Neuronal stem cell (in vitro differentiated cells): Measurements from ENCODE around the gene GDI2.

Experiments used
- DNase-seq: peaks from one replicate; pipeline ENCODE4 v3.0.0-alpha.2; 2013; ENCODE audit warnings: low spot score
- H2AFZ ChIP-seq: one replicate; pipeline ENCODE4 v1.6.1; 2013; ENCODE audit warnings: mild to moderate bottlenecking, low read length, inconsistent platforms
- H2AK5ac ChIP-seq: 2 replicates; pipeline ENCODE4 v1.6.1; 2013; ENCODE audit warnings: low read depth, mild to moderate bottlenecking, inconsistent platforms, low read length, moderate library complexity, mixed read lengths
- H2BK120ac ChIP-seq: 2 replicates; pipeline ENCODE4 v1.6.1; 2013; ENCODE audit warnings: low read depth, mild to moderate bottlenecking, inconsistent platforms, low read length, moderate library complexity, mixed read lengths
- H2BK12ac ChIP-seq: one replicate; pipeline ENCODE4 v1.6.1; 2013; ENCODE audit warnings: low read length, inconsistent platforms
- H2BK15ac ChIP-seq: 2 replicates; pipeline ENCODE4 v1.6.1; 2013; ENCODE audit warnings: mild to moderate bottlenecking, low read length, inconsistent platforms, mixed read lengths
- H2BK5ac ChIP-seq: one replicate; pipeline ENCODE4 v1.6.1; 2013; ENCODE audit warnings: inconsistent platforms, mild to moderate bottlenecking, low read length, moderate library complexity
- H3K14ac ChIP-seq: one replicate; pipeline ENCODE4 v1.6.1; 2013; ENCODE audit warnings: low read length, inconsistent platforms
- H3K18ac ChIP-seq: 2 replicates; pipeline ENCODE4 v1.6.1; 2013; ENCODE audit warnings: low read length, inconsistent platforms
- H3K23ac ChIP-seq: 2 replicates; pipeline ENCODE4 v1.6.1; 2013; ENCODE audit warnings: low read depth, mild to moderate bottlenecking, mixed read lengths, low read length, inconsistent platforms; ENCODE audit not compliant: poor library complexity
- H3K27ac ChIP-seq: replicated peaks from 3 replicates; pipeline ENCODE4 v1.5.1; 2013; ENCODE audit warnings: low read length, inconsistent platforms
- H3K27me3 ChIP-seq, 3 experiments: 2 replicates each; pipeline ENCODE4 v1.6.1; 2013; ENCODE audit warnings: low read length in 3 of 3, mild to moderate bottlenecking in 2 of 3, inconsistent platforms in 1 of 3, low read depth in 1 of 3, mixed read lengths in 1 of 3, moderate library complexity in 1 of 3; ENCODE audit not compliant: control insufficient read depth in 3 of 3, insufficient read depth in 3 of 3
- H3K36me3 ChIP-seq, 2 donors: replicated peaks in 1 of 2; 2 replicates each; pipeline ENCODE4 v1.6.1; 2013; ENCODE audit warnings: low read length in 2 of 2; ENCODE audit not compliant: control insufficient read depth in 2 of 2, insufficient read depth in 2 of 2
- H3K4ac ChIP-seq: 2 replicates; pipeline ENCODE4 v1.6.1; 2013; ENCODE audit warnings: inconsistent platforms, mild to moderate bottlenecking, low read length, moderate library complexity
- H3K4me1 ChIP-seq, 2 donors: 1 replicate in 1 of 2; 2 replicates in 1 of 2; pipeline ENCODE4 v1.6.1; 2013; ENCODE audit warnings: low read length in 2 of 2, low read depth in 1 of 2; ENCODE audit not compliant: control insufficient read depth in 2 of 2, insufficient read depth in 1 of 2
- H3K4me2 ChIP-seq: one replicate; pipeline ENCODE4 v1.6.1; 2013; ENCODE audit warnings: mild to moderate bottlenecking, low read length, inconsistent platforms; ENCODE audit not compliant: insufficient read depth, poor library complexity, severe bottlenecking
- H3K4me3 ChIP-seq, 2 donors: 2 replicates each; pipeline ENCODE4 v1.5.1; 2013; ENCODE audit warnings: low read length in 2 of 2, mild to moderate bottlenecking in 2 of 2, inconsistent platforms in 1 of 2, moderate library complexity in 1 of 2
- H3K79me1 ChIP-seq: one replicate; pipeline ENCODE4 v1.6.1; 2013; ENCODE audit warnings: low read depth, mild to moderate bottlenecking, inconsistent platforms, low read length, moderate library complexity
- H3K9ac ChIP-seq: one replicate; pipeline ENCODE4 v1.6.1; 2013; ENCODE audit warnings: mild to moderate bottlenecking, low read depth, low read length, inconsistent platforms; ENCODE audit not compliant: poor library complexity
- H3K9me3 ChIP-seq, 2 donors: replicated peaks in 1 of 2; 2 replicates each; pipeline versions ENCODE3 to v1.6.1; 2013; ENCODE audit warnings: low read length in 2 of 2, mild to moderate bottlenecking in 2 of 2, inconsistent platforms in 1 of 2, low read depth in 1 of 2, mixed read lengths in 1 of 2, moderate library complexity in 1 of 2; ENCODE audit not compliant: control insufficient read depth in 2 of 2, insufficient read depth in 1 of 2
- H4K8ac ChIP-seq: one replicate; pipeline ENCODE4 v1.6.1; 2013; ENCODE audit warnings: low read depth, mild to moderate bottlenecking, inconsistent platforms, low read length, moderate library complexity
- H4K91ac ChIP-seq: one replicate; pipeline ENCODE4 v1.6.1; 2013; ENCODE audit warnings: low read length, low read depth, mild to moderate bottlenecking, inconsistent platforms; ENCODE audit not compliant: poor library complexity
- WGBS, 2 donors: extraction: QIAGEN DNeasy Blood & Tissue Kit; methylation state at CpG; one replicate each; pipeline ENCODE4 v1.1.7; 2013; ENCODE audit warnings: missing lambda C conversion rate in 2 of 2, mixed read lengths in 1 of 2; ENCODE audit not compliant: insufficient read length in 2 of 2, insufficient replicate concordance in 1 of 2; ENCODE audit errors: extremely low coverage in 2 of 2; 5-methylcytosine and 5-hydroxymethylcytosine counted together

Gene GDI2

GRCh38 chr10:5775685-5776084 is 37.5 kb downstream of the GDI2 start:
- H2BK120ac ChIP-seq: no peak overlapping the region
- H3K4me3 ChIP-seq: no peak overlapping the region
- DNase-seq: no peak
- peak overlapping the region; percentile 22 for H3K9ac ChIP-seq
- no peak overlapping the region for H3K4ac ChIP-seq
- peaks cover 8% of the 10 kb centered on the region for H3K79me1 ChIP-seq
- H2BK12ac ChIP-seq: no peak overlapping the region
- H3K4me1 ChIP-seq: no peaks in the 10 kb centered on the region
- no peak overlapping the region for H4K91ac ChIP-seq
- no peak overlapping the region for H2BK15ac ChIP-seq
- H2AFZ ChIP-seq: no peak overlapping the region
- H3K9me3 ChIP-seq: peaks cover 0 to 11% of the 10 kb centered on the region in 2 donors
- H3K4me2 ChIP-seq: no peak overlapping the region
- peak overlapping the region; percentile 57 for H3K14ac ChIP-seq
- no peak overlapping the region for H4K8ac ChIP-seq
- no peak overlapping the region for H3K18ac ChIP-seq
- H3K27me3 ChIP-seq: no peaks in the 10 kb centered on the region
- H2BK5ac ChIP-seq: no peak overlapping the region
- no peak overlapping the region for H2AK5ac ChIP-seq
- peak overlapping the region; percentile 76 for H3K23ac ChIP-seq
- peaks cover 11 to 97% of the 10 kb centered on the region in 2 donors for H3K36me3 ChIP-seq
- H3K27ac ChIP-seq: no peak overlapping the region
- no CpG with 5 or more reads among the region's 16 CpGs for WGBS, 2 donors

DNA sequence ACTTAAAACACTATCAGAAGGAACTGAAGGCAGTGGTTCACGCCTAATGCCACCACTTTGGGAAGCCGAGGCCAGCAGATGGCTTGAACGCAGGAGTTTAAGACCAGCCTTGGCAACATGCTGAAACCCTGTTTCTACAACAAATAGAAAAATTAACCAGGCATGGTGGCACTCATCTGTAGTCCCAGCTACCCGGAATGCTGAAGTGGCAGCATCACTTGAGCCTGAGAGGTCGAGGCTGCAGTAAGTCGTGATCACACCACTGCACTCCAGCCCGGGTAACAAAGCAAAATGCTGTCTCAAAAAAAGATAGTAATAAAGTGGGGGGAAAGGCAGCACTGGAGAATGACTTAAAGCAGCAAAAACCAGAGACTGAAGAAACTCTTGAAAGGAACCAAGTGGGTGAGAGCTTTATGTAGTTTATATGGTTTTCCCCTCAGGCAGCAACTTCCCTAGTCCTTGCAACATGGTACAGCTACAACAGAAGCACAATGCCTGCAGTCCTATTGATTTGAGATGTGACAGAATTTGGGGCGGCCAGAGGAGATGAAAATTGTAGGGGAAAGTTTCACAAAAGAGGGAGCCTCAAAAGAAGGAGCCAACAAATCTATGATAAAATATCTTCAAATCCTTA is 38.1 kb downstream of the GDI2 start:
- WGBS, 2 donors: no CpG with 5 or more reads among the region's 8 CpGs
- Histone ChIP-seq H3K79me1 (peaks cover 8% of the 10 kb centered on the region), H2BK5ac (no peak overlapping the region), H3K9ac (no peak overlapping the region), H3K4me3 (no peak overlapping the region), H3K27ac (no peak overlapping the region), H4K8ac (no peak overlapping the region), H2BK12ac (no peak overlapping the region), H3K14ac (no peak overlapping the region), H3K27me3 (no peaks in the 10 kb centered on the region), H3K23ac (no peak overlapping the region), H3K4me1 (no peaks in the 10 kb centered on the region), H2BK120ac (no peak overlapping the region), H3K18ac (no peak overlapping the region), H4K91ac (no peak overlapping the region), H3K4me2 (no peak overlapping the region), H3K4ac (no peak overlapping the region), H2BK15ac (no peak overlapping the region), H3K9me3 (peaks cover 0 to 11% of the 10 kb centered on the region in 2 donors), H3K36me3 (peaks cover 11 to 96% of the 10 kb centered on the region in 2 donors), H2AFZ (no peak overlapping the region), H2AK5ac (no peak overlapping the region)
- no peak for DNase-seq

- H2BK5ac ChIP-seq: no peak overlapping the region
- no peak overlapping the region for H3K23ac ChIP-seq
- H3K9ac ChIP-seq: no peak overlapping the region
- no peak overlapping the region for H3K27ac ChIP-seq
- H3K36me3 ChIP-seq: peaks cover 30 to 98% of the 10 kb centered on the region in 2 donors
- no peaks in the 10 kb centered on the region for H3K79me1 ChIP-seq
- H4K91ac ChIP-seq: no peak overlapping the region
- no peak overlapping the region for H2BK15ac ChIP-seq
- no peak overlapping the region for H3K4ac ChIP-seq
- H3K27me3 ChIP-seq: no peaks in the 10 kb centered on the region
- H2AFZ ChIP-seq: no peak overlapping the region
- H3K4me3 ChIP-seq: no peak overlapping the region
- H3K9me3 ChIP-seq: peaks cover 0 to 1% of the 10 kb centered on the region in 2 donors
- H3K14ac ChIP-seq: no peak overlapping the region
- H2BK120ac ChIP-seq: no peak overlapping the region
- no peak overlapping the region for H2AK5ac ChIP-seq
- no peak overlapping the region for H4K8ac ChIP-seq
- no peaks in the 10 kb centered on the region for H3K4me1 ChIP-seq
- WGBS, 2 donors: no CpG with 5 or more reads among the region's 2 CpGs
- H3K18ac ChIP-seq: no peak overlapping the region
- no peak overlapping the region for H2BK12ac ChIP-seq
- no peak overlapping the region for H3K4me2 ChIP-seq
- DNase-seq: no peak
Measured at GRCh38 chr10:5766189-5766588, 47.0 kb downstream of the GDI2 start.

GRCh38 chr10:5765617-5766016 is 47.6 kb downstream of the GDI2 start:
- Histone ChIP-seq H2AFZ (no peak overlapping the region), H2BK12ac (no peak overlapping the region), H3K27me3 (no peaks in the 10 kb centered on the region), H3K4me1 (no peaks in the 10 kb centered on the region), H3K36me3 (peaks cover 31 to 99% of the 10 kb centered on the region in 2 donors), H3K14ac (no peak overlapping the region), H4K91ac (no peak overlapping the region), H3K4me3 (no peak overlapping the region), H3K4ac (no peak overlapping the region), H2BK5ac (no peak overlapping the region), H3K4me2 (no peak overlapping the region), H2BK120ac (no peak overlapping the region), H3K79me1 (no peaks in the 10 kb centered on the region), H3K27ac (no peak overlapping the region), H3K18ac (no peak overlapping the region), H3K23ac (no peak overlapping the region), H4K8ac (no peak overlapping the region), H3K9ac (no peak overlapping the region), H2AK5ac (no peak overlapping the region), H3K9me3 (no peaks in the 10 kb centered on the region), H2BK15ac (no peak overlapping the region)
- WGBS, 2 donors: no CpG with 5 or more reads among the region's 2 CpGs
- no peak for DNase-seq
